SH-SY5Y (cell line): Measurements from ENCODE around the gene DCLK1.

Experiments used
- GATA2 ChIP-seq: IDR thresholded peaks from 2 replicates; pipeline ENCODE4 v1.6.1; 2011; ENCODE audit warnings: mild to moderate bottlenecking, low read depth, low read length
- GATA3 ChIP-seq: IDR thresholded peaks from 2 replicates; pipeline ENCODE4 v1.6.1; 2011; ENCODE audit warnings: low read depth, mild to moderate bottlenecking, low read length, moderate library complexity

DCLK1 gene

DNA sequence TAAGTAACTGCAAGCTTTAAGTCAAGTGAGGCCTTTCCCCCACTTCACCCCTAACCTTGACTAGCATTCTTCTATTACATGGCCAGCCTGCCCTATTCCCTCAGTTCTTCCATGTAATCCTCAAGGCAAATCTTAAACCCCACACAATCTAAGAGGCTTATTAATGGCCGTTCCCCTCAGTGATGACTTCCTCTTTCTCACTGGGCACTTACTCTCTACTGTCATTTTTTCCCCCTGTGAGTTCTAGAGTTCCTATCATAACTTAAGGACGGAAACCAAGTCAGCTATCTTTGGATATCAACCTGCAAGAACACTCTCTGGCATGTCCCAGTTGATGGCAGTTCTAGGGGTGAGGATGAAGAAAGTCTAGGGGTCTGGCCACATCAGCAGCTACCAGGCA lies 131.2 kb downstream of the DCLK1 start:
- TF ChIP-seq GATA2 (no peak), GATA3 (no peak)

DNA sequence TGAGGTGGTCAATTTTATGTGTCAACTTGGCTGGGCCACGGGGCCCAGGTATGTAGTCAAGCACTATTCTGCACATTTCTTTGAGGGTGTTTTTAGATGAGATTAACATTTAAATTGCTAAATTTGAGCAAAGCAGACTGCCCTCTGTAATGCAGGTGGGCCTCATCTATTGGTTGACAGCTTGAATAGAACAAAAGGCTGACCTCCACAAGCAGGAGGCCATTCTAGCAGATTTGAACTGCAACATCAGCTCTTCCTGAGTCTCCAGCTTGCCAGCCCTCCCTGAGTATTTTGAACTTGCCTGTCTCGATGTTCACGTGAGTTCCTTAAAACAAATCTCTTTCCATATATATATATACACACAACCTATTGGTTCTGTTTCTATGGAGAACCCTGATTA lies 134.8 kb downstream of the DCLK1 start:
- TF ChIP-seq GATA2, result no peak

DNA sequence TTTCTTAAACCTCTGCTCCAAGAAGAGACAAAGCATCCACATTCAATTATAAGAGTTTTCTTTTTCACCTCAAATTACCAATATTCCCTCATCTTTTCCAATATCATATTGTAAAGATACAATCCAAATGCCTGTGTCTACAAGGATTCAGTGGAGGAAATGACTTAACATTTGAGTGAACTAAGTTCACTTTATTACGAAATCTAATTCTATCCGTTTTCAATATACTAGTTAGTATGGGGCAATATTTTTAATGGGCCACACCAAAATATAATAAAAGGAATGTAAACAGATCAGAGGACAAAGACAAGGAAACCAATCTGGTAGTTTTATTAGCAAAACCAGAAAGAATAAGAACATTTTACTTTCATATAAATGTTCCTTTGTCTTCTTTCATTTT lies 136.0 kb downstream of the DCLK1 start:
- no peak for TF ChIP-seq GATA3
- TF ChIP-seq GATA2, result no peak

DNA sequence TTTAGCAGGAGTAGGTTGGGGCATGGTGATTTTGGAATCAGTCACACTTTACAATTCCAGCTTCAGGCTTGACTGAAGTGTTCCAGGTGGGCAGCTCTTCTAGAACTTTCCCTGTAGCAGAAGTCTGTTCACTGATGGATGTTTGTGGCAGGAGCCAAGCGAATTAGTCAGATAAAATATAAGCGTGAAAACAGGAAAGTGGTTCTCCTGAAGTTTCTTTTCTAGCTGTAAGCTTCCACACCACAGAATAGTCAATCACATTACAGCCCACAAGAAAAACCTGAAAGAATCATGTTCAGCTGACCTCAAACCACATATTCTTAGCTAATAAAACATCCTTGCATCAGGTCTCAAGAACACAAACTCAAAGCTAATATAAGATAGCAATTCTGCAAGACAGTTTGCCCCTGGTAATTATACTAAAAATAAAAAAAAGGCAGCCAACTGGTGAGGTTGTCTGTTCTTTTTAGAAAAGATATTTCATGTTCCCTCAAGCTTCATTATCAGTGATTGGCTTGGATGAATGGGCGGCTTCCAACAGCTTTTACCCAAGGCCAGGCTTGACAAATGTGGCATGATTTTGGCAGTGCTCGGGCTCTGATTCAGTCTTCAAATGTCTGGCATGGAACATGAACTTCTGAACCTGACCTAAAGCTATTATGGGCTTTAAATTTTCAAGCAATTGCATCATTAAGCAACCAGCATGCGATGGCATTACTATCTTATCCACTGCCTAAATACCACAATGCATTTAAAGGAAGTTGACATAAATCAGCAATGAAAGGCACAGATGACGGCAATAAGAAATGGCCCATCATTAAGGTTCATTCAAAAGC lies 136.8 kb downstream of the DCLK1 start:
- TF ChIP-seq GATA3, result no peak
- TF ChIP-seq GATA2, result no peak

DNA sequence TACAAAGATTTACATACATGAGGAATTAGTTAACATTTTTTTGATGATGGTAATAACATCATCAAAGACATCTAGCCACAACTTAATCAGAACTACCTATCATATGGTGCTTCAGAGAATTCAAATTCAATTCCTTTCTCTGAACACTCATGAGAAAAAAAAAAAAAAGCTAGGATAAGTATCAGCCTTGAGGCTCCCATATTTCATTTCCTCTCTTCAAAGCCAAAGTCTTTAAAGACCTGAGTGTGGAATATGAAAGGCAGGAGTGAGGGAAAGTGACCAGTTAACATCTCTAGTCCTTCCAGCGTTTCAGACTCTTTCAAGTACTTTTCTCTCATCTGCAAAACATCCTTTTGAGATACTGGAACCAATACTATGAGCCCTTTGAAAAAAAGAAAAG lies 137.5 kb downstream of the DCLK1 start:
- no peak for TF ChIP-seq GATA3
- TF ChIP-seq GATA2, result no peak

DNA sequence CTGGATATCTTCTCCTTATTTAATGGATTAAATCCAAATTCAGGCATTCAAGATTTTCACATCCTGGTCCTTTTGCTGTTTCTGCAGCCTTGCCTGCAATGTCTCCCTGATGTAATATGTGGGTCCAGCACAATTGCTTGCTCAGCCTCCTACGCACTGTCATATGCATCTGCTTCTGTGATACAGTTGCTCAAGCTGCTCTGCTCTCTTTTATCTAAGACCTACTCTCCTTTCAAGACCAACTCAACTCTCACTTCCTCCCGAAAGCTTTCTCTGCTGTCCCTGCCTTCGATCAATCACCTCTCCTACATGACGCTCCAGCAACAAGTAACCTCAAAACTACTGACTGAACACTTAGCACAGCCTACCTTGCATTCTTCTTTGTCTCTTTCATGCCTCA lies 138.2 kb downstream of the DCLK1 start:
- TF ChIP-seq GATA2 (no peak), GATA3 (no peak)

DNA sequence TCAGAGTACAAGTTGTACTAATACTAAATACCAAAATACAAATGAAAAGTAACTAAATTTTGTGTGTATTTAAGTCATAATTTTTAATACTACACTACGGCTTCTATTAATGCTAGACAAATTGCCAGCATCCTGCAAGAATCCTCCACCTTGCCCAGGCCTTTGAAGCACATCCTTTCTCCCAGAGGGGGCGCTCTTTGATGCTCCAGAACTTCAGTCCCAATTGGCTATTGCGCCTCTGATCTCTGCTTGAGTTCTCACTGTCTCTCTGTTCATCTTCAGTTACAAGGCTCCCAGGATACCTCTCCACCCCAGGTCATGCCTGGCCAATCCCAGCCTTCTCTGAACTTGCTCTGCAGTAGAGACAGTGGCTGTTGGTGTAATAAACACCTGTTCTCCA lies 141.0 kb downstream of the DCLK1 start:
- TF ChIP-seq GATA3 (no peak), GATA2 (no peak)

DNA sequence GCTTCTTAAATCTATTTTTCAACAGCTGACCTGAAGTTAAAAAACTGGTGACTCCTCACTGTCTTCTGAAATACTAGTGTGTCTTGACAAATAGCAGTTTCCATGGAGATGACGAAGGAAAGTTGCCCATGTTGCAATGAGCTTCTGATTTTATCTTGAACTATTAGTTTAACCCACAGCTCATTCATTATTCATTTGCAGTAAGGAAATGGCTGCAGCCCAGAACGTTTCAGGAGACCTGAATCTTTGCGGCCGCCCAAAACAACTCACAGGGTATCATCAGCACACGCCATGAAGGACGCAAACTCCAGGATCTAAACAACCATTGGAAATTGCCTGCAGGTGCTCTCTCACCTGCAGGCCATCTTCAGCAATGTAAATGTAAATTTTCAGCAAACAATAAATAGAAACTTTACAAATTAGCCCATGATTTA lies 142.5 kb downstream of the DCLK1 start:
- TF ChIP-seq GATA3, result peak; percentile 42; the same call in 1 of the 2 replicates
- peak; percentile 46; the same call in 1 of the 2 replicates for TF ChIP-seq GATA2

DNA sequence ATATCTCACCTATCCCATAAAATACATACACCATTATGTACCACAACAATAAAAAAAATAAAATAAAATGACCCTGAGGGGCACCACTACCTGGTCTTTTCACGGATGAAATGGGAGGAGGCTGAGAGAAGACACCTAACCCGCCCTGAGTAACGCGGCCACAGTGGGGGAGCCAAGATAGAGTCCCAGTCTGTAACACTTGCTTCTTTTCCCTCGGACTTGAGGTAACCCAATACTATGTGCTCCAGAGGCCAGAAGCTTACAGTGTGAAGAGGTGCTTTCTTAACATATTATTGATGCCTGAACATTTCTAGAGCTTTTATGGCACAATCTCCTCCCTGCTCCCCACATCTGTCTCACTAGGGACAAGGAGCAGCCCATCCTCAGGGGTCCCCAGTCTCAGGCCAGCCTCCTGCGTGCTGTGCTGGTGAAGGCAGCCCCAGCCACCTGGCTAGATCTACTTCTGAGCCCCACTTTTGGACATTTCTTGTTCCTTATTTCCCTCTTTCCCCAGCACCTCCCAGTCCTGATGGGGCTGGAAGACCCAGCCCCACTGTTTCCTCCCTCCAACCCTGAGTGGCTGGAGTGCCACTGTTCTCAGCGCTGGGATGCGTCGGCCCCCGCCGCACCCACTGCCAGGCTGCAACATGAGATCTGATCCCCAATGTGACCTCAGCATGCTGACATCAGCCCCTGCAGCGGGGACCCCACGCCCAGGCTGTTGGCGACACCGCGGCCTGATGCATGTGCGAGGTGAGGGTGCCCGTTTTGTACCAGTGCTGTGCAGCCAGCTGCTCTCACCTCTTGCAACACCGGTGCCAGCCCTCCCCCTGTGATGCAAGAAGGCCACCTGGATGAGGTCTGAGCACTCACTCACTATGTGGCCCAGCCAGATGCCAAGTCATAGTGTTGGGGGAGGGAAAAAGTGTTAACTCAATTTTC lies 143.3 kb downstream of the DCLK1 start:
- TF ChIP-seq GATA2, result no peak
- no peak for TF ChIP-seq GATA3

DNA sequence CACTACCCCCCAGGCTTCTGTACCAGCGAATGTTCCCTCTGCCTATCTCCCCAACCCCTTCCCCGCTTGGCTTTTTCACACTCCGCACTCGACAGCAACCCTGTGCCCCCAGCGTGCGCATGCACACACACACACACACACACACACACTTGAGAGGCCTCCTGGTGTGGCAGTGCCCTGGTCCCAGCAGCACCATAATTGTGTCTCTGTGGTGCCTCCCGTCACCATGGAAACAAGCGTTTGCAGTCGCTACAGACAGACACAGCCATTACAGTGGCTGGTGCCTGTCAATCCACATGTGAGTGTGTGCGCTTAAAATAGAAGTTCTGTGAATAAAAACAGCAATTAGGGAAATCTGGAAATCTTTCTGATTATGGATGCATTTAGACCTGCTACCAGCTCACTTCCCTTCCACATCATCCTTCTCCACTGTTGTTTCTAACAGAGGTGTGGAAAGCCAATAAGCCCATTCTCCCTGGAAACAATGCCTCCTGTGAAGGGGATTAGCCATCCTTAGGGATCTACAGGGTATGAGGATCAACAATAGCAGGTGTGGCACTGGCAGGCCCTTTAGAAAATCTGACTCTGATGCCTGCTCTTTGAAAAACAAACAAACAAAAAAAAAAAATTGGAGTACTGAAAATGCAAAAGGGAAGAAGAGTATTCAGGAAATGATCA lies 146.3 kb downstream of the DCLK1 start:
- no peak for TF ChIP-seq GATA3
- TF ChIP-seq GATA2, result 0 out of 2 replicates have a peak, but pooled peaks have one; percentile 16

DNA sequence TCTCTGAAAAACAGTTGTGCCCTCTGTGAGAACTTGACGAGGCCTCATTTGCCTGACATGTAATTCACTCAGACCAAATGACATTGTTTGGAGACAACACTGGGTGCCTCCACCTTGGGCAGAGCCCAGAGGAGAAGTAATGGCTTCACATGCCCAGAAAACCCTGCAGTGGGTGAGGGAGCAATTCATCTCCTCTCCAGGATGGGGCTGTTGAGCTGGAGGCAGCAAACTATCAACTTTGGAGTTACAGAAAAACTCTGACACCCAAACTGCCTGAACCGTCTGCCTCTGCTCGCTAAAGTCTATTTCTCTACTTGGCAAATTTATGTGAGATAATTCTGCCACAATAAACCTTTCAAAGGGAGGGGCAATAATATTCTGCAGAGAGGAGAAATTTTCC lies 146.9 kb downstream of the DCLK1 start:
- TF ChIP-seq GATA2, result no peak
- no peak for TF ChIP-seq GATA3

DNA sequence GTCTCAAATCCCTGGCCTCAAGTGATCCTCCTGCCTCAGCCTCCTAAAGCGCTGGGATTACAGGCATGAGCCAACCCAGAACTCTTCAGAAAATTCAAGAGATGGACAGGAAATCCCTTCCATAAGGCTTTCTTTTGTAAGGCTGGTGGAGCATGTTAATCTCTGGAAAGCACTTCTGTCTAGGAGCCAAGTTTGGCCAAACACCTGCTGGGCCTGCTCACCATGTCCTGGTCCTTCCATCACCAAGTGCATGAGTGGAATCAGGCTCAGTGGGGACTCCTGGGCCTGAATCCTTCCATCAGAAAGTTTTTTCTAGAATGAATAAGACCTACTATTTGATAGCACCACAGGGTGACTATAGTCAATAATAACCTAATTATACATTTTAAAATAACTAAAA lies 148.0 kb downstream of the DCLK1 start:
- TF ChIP-seq GATA2 (no peak), GATA3 (no peak)

DNA sequence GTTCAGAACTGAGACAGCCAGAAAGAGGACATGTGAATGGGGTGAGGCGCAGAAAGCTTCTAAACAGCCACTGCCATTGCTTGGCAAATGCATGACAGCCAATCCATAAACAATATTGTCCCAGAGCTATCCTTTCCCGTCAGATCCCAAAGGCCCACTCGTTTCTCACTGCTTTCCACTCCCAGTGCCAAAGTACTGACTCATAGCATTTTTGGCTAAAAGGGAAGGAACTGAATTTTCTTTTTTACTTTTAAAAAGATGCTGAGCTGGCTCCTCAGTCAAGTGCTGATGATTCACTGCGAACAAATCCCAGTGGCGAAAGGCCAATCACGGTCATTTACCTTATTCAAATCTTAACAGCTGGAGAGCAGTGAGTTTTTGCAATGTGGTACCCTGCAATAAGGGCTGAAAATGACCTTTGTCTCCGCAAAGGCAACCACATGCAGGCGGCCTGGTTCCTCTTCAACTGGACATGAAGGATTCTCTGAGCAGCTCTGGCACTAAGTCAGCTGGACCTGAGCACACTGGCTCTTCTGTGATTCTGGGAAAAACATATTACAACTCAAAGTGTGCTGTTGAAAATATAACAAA lies 151.7 kb downstream of the DCLK1 start:
- TF ChIP-seq GATA2 (no peak), GATA3 (no peak)
